ENCODE measurements around the gene FTSJ3. TPM values are rescaled to one million over a fixed set of nuclear protein-coding genes. Genes with fewer than 3 reads are reported as not detected.
A peak's percentile ranks its signal among the peaks of the same experiment; 100 is the strongest.

Gene FTSJ3
- total and polyA plus RNA-seq, 2 of the 13 experiments (the other 11 are each of a cell fraction or from before 2014, with no cell fraction given), result 26.0 to 64.2 TPM

GRCh38 chr17:63819131-63819530 lies 8.3 kb downstream of the FTSJ3 start:
- ChIA-PET CTCF (ENCODE audit: low intra/inter-chr PET ratio, low total read pairs) (no interaction called here), POLR2A (interaction anchor here (1.7 kb wide), 2 partner anchors 8 to 45 kb away, joined by 9 to 10 read pairs; partner anchors contain the start of genes CCDC47, DDX42, FTSJ3 and PSMC5)
- Histone ChIP-seq H3K36me3 (replicated peaks in 1 of 2; ENCODE audit: control insufficient read depth in 1 of 2, insufficient read depth in 2 of 2, low read length in 2 of 2) (peaks cover 50 to 95% of the 10 kb centered on the region in 2 experiments), H4K20me1 (ENCODE audit: insufficient read depth, low read length) (peaks cover 3% of the 10 kb centered on the region; the same call in 1 of the 2 replicates), H3K4me2 (ENCODE audit: low read depth, low read length) (no peak overlapping the region), H2AFZ (ENCODE audit: low read length) (no peak overlapping the region), H3K27ac (ENCODE audit: extremely low read length, insufficient read depth, low read length) (no peak overlapping the region), H3K9me3 (ENCODE audit: low read length) (no peaks in the 10 kb centered on the region), H3K4me3 (replicated peaks in 1 of 3; ENCODE audit: insufficient read depth in 1 of 3, low read depth in 2 of 3, low read length in 3 of 3) (no peak overlapping the region), H3K4me1 (ENCODE audit: insufficient read depth, low read length) (peaks cover 14% of the 10 kb centered on the region; the same call in 1 of the 2 replicates), H3K79me2 (ENCODE audit: insufficient read depth, low read length) (peaks cover 1% of the 10 kb centered on the region), H3K9ac (ENCODE audit: insufficient read depth, low read depth, low read length) (no peak overlapping the region), H3K27me3 (ENCODE audit: control insufficient read depth in 1 of 2, insufficient read depth in 2 of 2, low read length in 2 of 2) (no peaks in the 10 kb centered on the region)
- ATAC-seq, result no peak
- no peak for DNase-seq (ENCODE audit: low spot score)
- in situ Hi-C loops (cut with HindIII; ENCODE audit: extremely low pct_ligation_motif_present, low pct_unique_long_range_greater_than_20kb) (no loop called here), intact Hi-C loops (cut with micrococcal nuclease; ENCODE audit: unreplicated experiment) (no loop called here)
- TF ChIP-seq ZNF615 (CRISPR knock-in tag; IDR thresholded peaks at IDR 0.05; ENCODE audit: borderline replicate concordance), result no peak
- no peak for TF ChIP-seq ZNF839 (CRISPR knock-in tag; IDR thresholded peaks at IDR 0.05; ENCODE audit: borderline replicate concordance)
- no peak for TF ChIP-seq TCF12 (IDR thresholded peaks at IDR 0.05)
- peak; percentile 26; the same call in 1 of the 2 replicates for TF ChIP-seq TCF12 (CRISPR knock-in tag; IDR thresholded peaks at IDR 0.05)
- TF ChIP-seq ZNF441 (CRISPR knock-in tag; IDR thresholded peaks at IDR 0.05; ENCODE audit: borderline replicate concordance), result no peak
- 0 out of 2 replicates have a peak, but pooled peaks have one; percentile 5 for TF ChIP-seq ERF (CRISPR knock-in tag; IDR thresholded peaks at IDR 0.05)
- 77% methylated on average over 6 of the region's 6 CpGs for WGBS (ENCODE audit: low lambda C conversion rate)
- BruUV-seq (replicated peaks), result no TSS peak
- peak; percentile 28 for FAIRE-seq

- WGBS (ENCODE audit: low lambda C conversion rate), result 98% methylated on average over 27 of the region's 27 CpGs
- TF ChIP-seq LBX2 (CRISPR knock-in tag; IDR thresholded peaks at IDR 0.05; ENCODE audit: borderline replicate concordance) (no peak), KAT7 (CRISPR knock-in tag; IDR thresholded peaks at IDR 0.05; ENCODE audit: borderline replicate concordance) (no peak), ZNF687 (CRISPR knock-in tag; IDR thresholded peaks at IDR 0.05) (peak; percentile 25; the same call in 1 of the 2 replicates), ARNT2 (CRISPR knock-in tag; IDR thresholded peaks at IDR 0.05; ENCODE audit: low read depth) (peak; percentile 57; the same call in 1 of the 2 replicates), ZBTB38 (CRISPR knock-in tag; IDR thresholded peaks at IDR 0.05) (peak; percentile 80), ZNF331 (CRISPR knock-in tag; IDR thresholded peaks at IDR 0.05) (no peak), MTA1 (CRISPR knock-in tag; IDR thresholded peaks at IDR 0.05; ENCODE audit: borderline replicate concordance) (peak; percentile 28; the same call in 1 of the 2 replicates), AGO2 (optimal IDR thresholded peaks at IDR 0.05; ENCODE audit: low read depth, low read length) (peak; percentile 90)
Measured at GRCh38 chr17:63817736-63818385, 9.6 kb downstream of the FTSJ3 start.

More at GRCh38 chr17:63817736-63818385, 9.6 kb downstream of the FTSJ3 start:
- Histone ChIP-seq H3K79me2 (ENCODE audit: insufficient read depth, low read length) (no peaks in the 10 kb centered on the region), H3K4me3 (replicated peaks in 1 of 3; ENCODE audit: insufficient read depth in 1 of 3, low read depth in 2 of 3, low read length in 3 of 3) (no peak overlapping the region), H3K27ac (ENCODE audit: extremely low read length, insufficient read depth, low read length) (no peak overlapping the region), H3K4me1 (ENCODE audit: insufficient read depth, low read length) (peaks cover 14% of the 10 kb centered on the region; the same call in 1 of the 2 replicates), H3K27me3 (ENCODE audit: control insufficient read depth in 1 of 2, insufficient read depth in 2 of 2, low read length in 2 of 2) (no peaks in the 10 kb centered on the region), H2AFZ (ENCODE audit: low read length) (no peak overlapping the region), H3K9me3 (ENCODE audit: low read length) (no peaks in the 10 kb centered on the region), H3K36me3 (replicated peaks in 1 of 2; ENCODE audit: control insufficient read depth in 1 of 2, insufficient read depth in 2 of 2, low read length in 2 of 2) (peaks cover 50 to 97% of the 10 kb centered on the region in 2 experiments), H3K4me2 (ENCODE audit: low read depth, low read length) (no peak overlapping the region), H4K20me1 (ENCODE audit: insufficient read depth, low read length) (peaks cover 3% of the 10 kb centered on the region; the same call in 1 of the 2 replicates), H3K9ac (ENCODE audit: insufficient read depth, low read depth, low read length) (no peak overlapping the region)
- in situ Hi-C loops (cut with HindIII; ENCODE audit: extremely low pct_ligation_motif_present, low pct_unique_long_range_greater_than_20kb), result no loop called here
- POLR2A ChIA-PET, result interaction anchor here (1.7 kb wide), 2 partner anchors 9 to 44 kb away, joined by 9 to 10 read pairs; partner anchors contain the start of genes CCDC47, DDX42, FTSJ3 and PSMC5
- DNase-seq (ENCODE audit: low spot score) (no peak), FAIRE-seq (no peak), ATAC-seq (no peak)
- BruUV-seq (replicated peaks), result TSS peak; percentile 49
- CTCF ChIA-PET (ENCODE audit: low intra/inter-chr PET ratio, low total read pairs), result no interaction called here
- intact Hi-C loops (cut with micrococcal nuclease; ENCODE audit: unreplicated experiment), result no loop called here

Data from HepG2 (cell line).